Measurements from ENCODE around the gene ANKRD28.
"Not testable (repeated sequence)": the region's sequence is repeated elsewhere in the genome, so short reads cannot be mapped to it uniquely, and the experiment has no call there.

The ANKRD28 gene

DNA sequence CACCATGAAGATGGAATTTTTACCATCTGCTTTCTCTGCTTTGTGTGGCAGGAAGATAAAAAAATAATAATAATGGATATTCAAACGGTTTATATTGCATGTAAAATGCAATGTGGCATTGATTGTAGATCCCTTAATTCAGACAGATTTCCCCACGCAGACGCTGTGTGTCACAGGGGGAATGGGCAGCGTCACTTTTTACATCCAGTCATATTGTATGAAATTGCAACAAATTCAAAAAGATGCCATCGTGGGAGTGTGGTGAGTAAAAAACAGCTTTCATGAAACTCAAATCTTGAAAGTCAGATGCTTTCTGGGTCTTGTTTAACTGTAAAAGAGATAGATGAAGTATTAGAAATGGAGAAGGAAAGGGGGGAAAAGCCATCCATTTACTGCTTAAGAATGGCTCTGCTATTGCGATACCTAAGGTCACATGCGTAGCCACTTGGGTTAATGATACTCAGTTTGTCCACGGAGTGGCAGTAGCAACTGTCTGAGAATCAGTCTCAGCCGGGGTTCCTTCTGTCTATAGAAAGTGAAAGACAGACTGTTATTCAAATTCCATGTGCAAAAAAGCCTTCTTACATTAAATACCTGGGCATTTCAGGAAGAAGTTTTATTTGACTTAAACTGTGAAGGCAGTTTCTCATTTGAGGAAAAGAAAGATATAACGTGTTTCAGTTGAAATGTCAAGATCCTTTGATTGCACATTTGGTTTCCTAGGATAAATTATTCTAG lies 167.8 kb downstream of the ANKRD28 start:
- Histone ChIP-seq H3K4me1 (ENCODE audit: control insufficient read depth, insufficient read depth, low read length) (peaks cover 21% of the 10 kb centered on the region), H3K9me3 (ENCODE audit: control insufficient read depth in 2 of 2, low read length in 2 of 2) (no peaks in the 10 kb centered on the region), H3K4me3 (ENCODE audit: low read length in 2 of 2) (peak overlapping the region; percentile 32 to 64), H3K9ac (ENCODE audit: low read length in 2 of 2) (peak overlapping the region; percentile 0 to 6), H3K27ac (ENCODE audit: low read length) (no peak overlapping the region), H3K36me3 (ENCODE audit: control insufficient read depth in 2 of 2, insufficient read depth in 2 of 2, low read length in 2 of 2) (peaks cover 0 to 3% of the 10 kb centered on the region in 2 donors), H3K27me3 (ENCODE audit: control insufficient read depth in 1 of 2, insufficient read depth in 2 of 2, low read length in 2 of 2) (no peaks in the 10 kb centered on the region)

DNA sequence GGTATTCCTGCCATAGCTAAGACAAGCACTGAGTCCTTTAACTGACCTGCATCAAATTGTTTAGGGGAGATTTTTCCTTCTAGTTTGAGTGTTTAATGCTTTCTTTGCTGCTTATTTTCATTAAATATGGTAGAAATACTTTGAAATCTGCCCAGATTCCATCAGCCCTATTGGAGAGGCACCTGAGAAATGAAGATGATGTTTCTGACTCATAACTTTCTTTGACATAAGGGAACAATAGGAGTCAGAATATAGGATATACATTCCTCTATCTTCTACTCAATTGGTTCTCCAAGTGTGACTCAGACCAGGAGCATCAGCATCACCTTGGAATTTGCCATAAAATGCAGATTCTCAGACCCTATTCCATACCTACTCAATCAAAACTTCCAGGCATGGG lies 168.8 kb downstream of the ANKRD28 start:
- H3K4me3 ChIP-seq (ENCODE audit: low read length in 2 of 2): no peak overlapping the region
- H3K27me3 ChIP-seq (ENCODE audit: control insufficient read depth in 1 of 2, insufficient read depth in 2 of 2, low read length in 2 of 2): no peaks in the 10 kb centered on the region
- peaks cover 13% of the 10 kb centered on the region for H3K4me1 ChIP-seq (ENCODE audit: control insufficient read depth, insufficient read depth, low read length)
- H3K9me3 ChIP-seq (ENCODE audit: control insufficient read depth in 2 of 2, low read length in 2 of 2): no peaks in the 10 kb centered on the region
- no peak overlapping the region for H3K9ac ChIP-seq (ENCODE audit: low read length in 2 of 2)
- H3K27ac ChIP-seq (ENCODE audit: low read length): no peak overlapping the region
- H3K36me3 ChIP-seq (ENCODE audit: control insufficient read depth in 2 of 2, insufficient read depth in 2 of 2, low read length in 2 of 2): peaks cover 0 to 3% of the 10 kb centered on the region in 2 donors

DNA sequence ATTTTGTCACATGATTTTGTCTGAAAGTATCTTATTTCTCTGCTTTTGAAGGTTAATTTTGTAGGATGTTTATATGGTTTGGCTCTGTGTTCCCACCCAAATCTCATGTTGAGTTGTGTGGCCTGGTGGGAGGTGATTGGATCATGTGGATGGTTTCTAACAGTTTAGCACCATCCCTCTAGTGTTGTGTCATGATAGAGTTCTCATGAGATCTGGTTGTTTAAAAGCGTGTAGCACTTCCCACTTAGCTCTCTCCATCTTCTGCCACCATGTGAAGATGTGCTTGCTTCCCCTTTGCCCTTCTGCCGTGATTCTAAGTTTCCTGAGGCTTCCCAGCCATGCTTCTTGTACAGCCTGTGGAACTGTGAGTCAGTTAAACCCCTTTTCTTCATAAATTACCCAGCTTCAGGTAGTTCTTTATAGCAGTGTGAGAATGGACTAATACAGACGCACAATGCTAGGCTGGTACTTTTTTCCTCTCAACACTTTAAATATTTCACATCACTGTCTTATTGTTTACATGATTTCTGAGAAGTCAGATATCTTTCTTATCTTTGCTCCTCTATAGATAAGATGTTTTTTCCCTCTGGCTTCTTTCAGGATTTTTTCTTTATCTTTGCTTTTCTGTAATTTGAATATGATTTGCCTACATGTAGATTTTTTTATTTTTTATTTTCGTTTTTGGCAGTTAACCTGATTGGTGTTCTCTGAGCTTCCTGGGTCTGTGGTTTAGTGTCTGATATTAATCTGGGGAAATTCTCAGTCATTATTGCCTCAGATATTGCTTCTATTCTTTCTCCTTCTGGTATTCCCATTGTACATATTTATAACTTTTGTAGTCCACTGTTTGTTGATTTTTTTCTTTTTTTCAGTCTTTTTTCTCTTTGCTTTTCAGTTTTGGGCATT lies 174.0 kb downstream of the ANKRD28 start:
- Histone ChIP-seq H3K27ac (ENCODE audit: low read length) (no peak overlapping the region), H3K9me3 (ENCODE audit: control insufficient read depth in 2 of 2, low read length in 2 of 2) (no peaks in the 10 kb centered on the region), H3K9ac (ENCODE audit: low read length in 2 of 2) (no peak overlapping the region), H3K4me3 (ENCODE audit: low read length in 2 of 2) (no peak overlapping the region), H3K4me1 (ENCODE audit: control insufficient read depth, insufficient read depth, low read length) (no peaks in the 10 kb centered on the region), H3K36me3 (ENCODE audit: control insufficient read depth in 2 of 2, insufficient read depth in 2 of 2, low read length in 2 of 2) (peaks cover 0 to 5% of the 10 kb centered on the region in 2 donors), H3K27me3 (ENCODE audit: control insufficient read depth in 1 of 2, insufficient read depth in 2 of 2, low read length in 2 of 2) (no peaks in the 10 kb centered on the region)

DNA sequence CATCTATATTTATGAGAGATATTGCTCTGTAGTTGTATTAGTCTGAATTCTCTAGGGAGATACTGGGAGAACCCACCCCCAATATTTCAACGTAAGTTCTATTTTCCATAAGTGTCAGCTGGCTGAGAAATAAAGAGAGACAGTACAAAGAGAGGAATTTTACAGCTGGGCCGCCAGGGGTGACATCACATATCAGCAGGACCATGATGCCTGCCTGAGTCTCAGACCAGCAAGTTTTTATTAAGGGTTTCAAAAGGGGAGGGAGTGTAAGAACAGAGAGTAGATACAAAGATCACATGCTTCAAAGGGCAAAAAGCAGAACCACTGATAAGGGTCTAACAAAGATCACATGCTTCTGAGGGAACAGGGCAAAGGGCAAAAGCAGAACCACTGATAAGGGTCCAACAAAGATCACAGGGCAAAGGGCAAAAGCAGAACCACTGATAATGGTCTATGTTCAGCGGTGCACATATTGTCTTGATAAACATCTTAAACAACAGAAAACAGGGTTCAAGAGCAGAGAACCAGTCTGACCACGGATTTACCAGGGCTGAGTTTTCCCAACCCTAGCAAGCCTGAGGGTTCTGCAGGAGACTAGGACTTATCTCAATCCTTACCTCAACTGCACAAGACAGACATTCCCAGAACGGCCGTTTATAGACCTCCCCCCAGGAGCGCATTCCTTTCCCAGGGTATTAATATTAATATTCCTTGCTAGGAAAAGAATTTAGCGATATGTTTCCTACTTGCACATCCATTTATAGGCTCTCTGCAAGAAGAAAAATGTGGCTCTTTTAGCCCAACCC lies 177.9 kb downstream of the ANKRD28 start:
- not testable (repeated sequence) for H3K4me1 ChIP-seq (ENCODE audit: control insufficient read depth, insufficient read depth, low read length); H3K9me3 ChIP-seq (ENCODE audit: control insufficient read depth in 2 of 2, low read length in 2 of 2); H3K4me3 ChIP-seq (ENCODE audit: low read length in 2 of 2); H3K36me3 ChIP-seq (ENCODE audit: control insufficient read depth in 2 of 2, insufficient read depth in 2 of 2, low read length in 2 of 2); H3K27ac ChIP-seq (ENCODE audit: low read length); H3K27me3 ChIP-seq (ENCODE audit: control insufficient read depth in 1 of 2, insufficient read depth in 2 of 2, low read length in 2 of 2); H3K9ac ChIP-seq (ENCODE audit: low read length in 2 of 2)

All from stomach smooth muscle (tissue), 2 donors.